ENCODE results near the gene ATF4. TPM values are rescaled to one million over a fixed set of nuclear protein-coding genes. Genes with fewer than 3 reads are reported as not detected.
"Not testable (repeated sequence)": the region's sequence is repeated elsewhere in the genome, so short reads cannot be mapped to it uniquely, and the experiment has no call there.

Gene ATF4
- total RNA-seq, 1 donor from 2014 or later, result 125 TPM

DNA sequence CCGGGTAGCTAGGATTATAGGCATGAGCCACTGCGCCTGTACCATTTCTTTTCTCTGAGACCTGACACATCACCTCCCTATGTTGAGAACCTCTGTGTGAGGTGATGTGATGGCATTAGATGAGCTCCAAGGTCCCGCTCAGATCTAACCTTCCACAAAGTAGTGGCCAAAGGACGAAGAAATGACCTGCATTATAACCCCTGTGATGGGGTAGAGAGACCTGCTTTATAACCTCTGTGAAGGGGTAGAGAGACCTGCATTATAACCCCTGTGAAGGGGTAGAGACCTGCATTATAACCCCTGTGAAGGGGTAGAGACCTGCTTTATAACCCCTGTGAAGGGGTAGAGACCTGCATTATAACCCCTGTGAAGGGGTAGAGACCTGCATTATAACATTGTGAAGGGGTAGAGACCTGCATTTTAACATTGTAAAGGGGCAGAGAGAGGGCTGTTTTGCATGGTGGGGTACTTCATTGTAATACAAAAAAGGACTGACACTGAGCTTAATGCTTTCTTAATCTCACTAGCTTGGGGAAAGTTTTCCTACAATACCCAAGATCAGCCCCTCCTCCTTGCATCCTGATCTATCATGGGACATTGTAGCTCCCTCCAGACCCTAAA is 9.7 kb upstream of the ATF4 start:
- no peak for DNase-seq (ENCODE audit: low read depth in 2 of 2)

- no peak for DNase-seq (ENCODE audit: low read depth in 2 of 2)
Observed at GRCh38 chr22:39511226-39511625, 9.1 kb upstream of the ATF4 start.

- no peak for DNase-seq (ENCODE audit: low read depth in 2 of 2)
Observed at GRCh38 chr22:39512026-39512425, 8.3 kb upstream of the ATF4 start.

- no peak for DNase-seq (ENCODE audit: low read depth in 2 of 2)
Observed at GRCh38 chr22:39513791-39514190, 6.6 kb upstream of the ATF4 start.

DNA sequence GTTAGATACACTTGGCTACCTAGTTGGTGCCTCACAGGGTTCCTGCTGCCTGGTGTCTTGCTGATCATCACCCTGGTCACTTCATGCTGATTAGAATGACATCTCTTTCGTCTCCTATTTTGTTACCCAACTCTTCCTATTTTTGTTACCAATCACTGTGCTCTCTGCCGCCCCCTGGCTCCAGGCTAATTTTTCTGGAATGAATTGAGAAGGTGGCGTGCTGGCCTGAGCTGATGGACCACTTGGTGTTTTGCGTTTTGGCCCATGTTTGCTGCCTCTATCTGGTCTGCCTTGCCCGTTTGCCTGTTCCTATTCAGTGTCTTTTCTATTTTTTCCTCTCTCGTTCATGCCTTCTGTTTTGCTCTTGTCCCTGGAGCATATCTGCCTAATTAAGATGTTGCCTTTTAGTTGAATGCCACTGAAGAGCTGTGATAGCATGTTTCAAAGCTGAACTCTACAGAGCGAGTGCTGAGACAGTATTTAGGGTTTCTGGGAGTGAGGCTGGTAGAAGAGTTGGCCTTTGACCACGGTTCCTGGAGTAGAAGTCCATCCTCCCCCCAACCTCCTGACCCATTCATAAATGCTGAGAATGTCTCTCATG is 5.9 kb upstream of the ATF4 start:
- DNase-seq (ENCODE audit: low read depth in 2 of 2), result peak in 1 of 2 donors; percentile 51

DNA sequence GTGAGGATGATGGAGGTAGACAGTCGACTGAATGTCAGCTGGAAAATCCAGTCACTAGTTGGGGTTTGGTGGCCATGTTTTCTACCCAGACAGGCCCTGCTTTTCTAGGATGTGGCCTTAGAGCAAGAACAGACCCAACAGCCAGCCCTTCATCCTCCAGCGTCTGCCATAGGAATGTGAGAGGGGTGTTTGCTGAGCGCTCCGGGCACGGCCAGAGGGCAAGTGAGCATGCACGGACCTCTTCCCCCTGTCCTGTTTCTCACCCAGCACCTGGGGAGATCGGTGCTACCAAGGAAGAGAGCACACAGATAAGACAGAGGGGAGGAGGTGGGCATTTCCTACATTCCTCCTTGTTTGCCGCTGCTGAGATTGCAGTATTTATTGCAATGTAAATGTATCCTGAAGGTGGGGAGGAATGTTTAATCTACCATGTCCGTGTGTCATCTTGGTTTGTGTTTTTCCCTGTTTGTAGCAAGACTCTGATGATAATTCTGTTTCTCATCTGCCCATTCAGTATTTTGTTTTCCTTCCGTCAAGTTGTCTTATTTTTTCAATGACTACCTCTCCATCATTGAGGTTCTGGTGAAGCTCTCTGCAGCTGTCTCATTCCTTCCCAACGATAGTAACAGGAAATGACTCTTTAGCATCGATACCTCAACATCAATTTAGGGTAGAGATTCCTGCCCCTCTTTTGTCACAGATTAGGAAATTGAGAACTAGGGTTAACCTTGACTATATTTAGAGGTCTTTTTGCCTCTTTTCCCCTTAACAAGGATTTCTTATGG is 4.9 kb upstream of the ATF4 start:
- DNase-seq (ENCODE audit: low read depth in 2 of 2), result no peak

DNA sequence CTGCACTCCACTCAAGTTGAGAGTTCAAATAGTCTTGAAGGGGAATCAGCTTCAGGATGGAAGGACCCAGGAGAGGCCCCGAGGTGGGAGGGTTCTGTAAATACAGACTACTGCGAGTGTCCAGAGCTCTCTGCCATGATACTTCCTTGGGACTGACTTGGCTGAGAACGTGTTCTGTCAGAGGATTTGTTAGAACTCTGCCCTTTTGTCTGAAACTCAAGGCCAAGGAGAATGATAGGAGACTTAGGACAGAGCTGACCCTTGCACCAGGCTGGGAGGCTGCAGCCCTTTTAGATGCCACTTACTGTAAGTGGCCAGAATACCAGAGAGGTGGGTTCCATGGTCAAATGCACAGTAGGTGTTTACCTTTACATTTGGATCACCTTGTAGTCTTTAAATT is 2.9 kb upstream of the ATF4 start:
- no peak for DNase-seq (ENCODE audit: low read depth in 2 of 2)

DNA sequence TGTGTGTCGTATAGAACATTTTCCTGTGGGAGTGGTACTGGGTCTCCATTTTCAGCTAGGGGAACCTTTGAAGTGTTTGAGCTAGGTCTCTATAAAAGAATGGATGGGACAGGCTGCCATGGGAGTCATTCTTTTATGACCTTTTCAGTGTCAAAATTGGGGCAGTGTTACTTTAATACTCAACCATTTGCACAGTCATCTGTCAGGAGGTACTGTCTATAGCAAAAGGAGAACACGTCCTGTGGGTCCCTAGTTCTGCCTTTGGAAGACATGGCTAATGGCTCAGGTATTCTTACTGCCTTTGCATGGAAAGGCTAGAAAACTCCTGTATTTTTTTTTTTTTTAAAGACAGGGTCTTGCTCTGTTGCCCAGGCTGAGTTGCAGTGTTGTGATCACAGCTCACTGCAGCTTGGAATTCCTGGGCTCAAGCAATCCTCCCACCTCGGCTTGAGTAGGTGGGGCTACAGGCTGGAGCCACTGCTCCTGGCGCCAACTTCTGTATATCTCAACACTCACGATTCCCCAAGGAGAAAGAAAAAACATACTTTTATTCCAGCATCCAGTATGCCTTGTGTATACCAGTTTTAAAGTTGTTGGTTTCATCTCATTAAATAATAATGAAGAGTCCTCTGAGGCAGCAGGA is 2.1 kb upstream of the ATF4 start:
- DNase-seq (ENCODE audit: low read depth in 2 of 2), result no peak

GRCh38 chr22:39518996-39519680 is 1.2 kb upstream of the ATF4 start:
- no peak for DNase-seq (ENCODE audit: low read depth in 2 of 2)

- peak; percentile 99 to 100 for DNase-seq (ENCODE audit: low read depth in 2 of 2)
Observed at GRCh38 chr22:39519681-39520225, 609 bp upstream of the ATF4 start.

GRCh38 chr22:39521106-39521885 is 934 bp downstream of the ATF4 start:
- DNase-seq (ENCODE audit: low read depth in 2 of 2), result peak; percentile 56 to 87

DNA sequence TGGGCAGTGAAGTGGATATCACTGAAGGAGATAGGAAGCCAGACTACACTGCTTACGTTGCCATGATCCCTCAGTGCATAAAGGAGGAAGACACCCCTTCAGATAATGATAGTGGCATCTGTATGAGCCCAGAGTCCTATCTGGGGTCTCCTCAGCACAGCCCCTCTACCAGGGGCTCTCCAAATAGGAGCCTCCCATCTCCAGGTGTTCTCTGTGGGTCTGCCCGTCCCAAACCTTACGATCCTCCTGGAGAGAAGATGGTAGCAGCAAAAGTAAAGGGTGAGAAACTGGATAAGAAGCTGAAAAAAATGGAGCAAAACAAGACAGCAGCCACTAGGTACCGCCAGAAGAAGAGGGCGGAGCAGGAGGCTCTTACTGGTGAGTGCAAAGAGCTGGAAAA is 1.7 kb downstream of the ATF4 start:
- not testable (repeated sequence) for DNase-seq (ENCODE audit: low read depth in 2 of 2)

DNA sequence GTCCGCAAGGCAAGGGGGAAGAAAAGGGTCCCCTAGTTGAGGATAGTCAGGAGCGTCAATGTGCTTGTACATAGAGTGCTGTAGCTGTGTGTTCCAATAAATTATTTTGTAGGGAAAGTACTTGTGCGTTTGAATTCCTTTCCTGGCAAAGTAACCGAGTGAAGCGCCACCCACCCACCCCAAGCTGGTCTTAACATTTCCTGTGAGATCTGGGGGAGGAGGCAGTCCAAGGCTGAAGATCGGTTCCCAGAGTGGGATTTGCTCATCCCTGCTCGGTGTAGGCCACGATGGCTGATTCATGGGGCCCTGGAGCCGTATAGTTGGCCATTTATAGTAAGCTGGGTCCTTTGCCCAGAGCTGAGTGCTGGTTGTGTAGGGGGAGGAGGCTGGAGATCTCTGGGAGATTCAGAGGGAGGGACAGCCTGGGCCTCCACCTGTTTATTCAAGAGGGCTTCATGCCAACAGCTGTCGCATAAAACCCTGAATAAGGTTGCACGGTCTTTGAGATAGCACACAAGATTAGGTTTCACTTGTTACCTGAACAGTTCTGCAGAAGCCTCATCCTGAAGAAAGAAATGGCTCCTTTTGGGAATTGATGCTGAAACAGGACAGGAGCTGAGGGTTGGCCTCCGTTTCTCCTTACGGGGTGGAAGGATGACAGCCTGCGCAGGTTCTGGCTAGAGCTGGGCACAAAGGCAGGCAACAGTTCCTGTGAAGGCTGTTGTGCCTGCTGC is 2.4 kb downstream of the ATF4 start:
- DNase-seq (ENCODE audit: low read depth in 2 of 2), result peak in 1 of 2 donors; percentile 48

- no peak for DNase-seq (ENCODE audit: low read depth in 2 of 2)
Observed at GRCh38 chr22:39524089-39524752, 3.9 kb downstream of the ATF4 start.

DNA sequence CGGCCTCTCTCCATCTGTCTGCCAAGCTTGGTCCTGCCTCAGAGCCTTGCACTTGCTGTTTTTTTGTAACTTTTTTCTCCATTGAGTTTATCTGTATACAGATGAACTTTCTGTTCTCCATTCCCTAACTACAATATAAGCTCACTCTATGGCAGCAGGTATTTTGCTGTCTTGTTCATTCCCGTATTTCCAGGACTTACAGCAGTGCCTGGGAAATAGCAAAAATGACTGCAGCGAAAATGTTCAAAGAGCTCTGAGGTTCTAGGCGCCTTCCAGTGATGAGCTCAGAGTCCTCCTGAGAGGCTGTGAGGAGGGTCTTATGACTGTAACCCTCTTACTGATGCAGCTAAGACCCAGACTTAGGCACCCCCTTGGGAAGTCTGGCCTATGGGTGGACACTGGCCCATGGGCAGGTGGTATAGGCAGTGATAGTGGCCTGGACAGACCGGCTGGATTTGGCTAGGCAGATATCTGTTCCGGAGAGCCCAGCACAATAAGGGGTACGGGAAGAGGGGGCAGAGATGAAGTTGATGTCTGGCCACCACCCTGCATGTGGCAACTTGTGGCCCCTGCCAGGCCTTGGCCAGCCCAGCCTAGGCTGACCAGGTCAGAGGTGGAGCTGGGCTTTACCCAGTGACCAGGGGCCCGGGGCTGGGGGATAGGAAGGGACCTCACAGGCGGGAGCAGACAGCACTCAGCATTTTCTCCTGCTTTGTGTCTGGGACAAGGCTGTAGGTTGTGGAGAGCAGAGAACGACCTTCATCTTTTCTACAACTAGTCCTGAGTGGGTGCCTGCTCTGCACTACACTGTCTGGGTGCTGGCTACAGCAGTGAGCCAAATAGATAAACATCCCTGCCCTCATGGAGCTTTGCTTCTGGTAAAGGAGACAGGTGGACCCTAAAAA is 4.6 kb downstream of the ATF4 start:
- no peak for DNase-seq (ENCODE audit: low read depth in 2 of 2)

DNA sequence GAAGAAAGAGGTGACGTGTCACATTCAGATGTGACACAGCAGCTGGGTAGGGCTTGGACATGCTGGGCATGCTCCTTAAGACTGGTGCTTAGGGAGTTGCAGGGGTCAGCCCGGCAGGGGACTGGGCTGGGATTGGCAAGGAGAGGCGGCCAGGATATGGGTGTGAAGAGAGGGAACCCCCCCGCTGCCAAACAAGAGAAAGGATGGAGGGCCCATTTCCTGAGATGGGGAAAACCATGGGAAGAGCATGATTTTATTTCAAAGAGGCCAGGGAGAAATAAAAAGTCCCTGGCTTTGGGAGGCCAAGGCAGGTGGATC is 5.3 kb downstream of the ATF4 start:
- no peak for DNase-seq (ENCODE audit: low read depth in 2 of 2)

DNA sequence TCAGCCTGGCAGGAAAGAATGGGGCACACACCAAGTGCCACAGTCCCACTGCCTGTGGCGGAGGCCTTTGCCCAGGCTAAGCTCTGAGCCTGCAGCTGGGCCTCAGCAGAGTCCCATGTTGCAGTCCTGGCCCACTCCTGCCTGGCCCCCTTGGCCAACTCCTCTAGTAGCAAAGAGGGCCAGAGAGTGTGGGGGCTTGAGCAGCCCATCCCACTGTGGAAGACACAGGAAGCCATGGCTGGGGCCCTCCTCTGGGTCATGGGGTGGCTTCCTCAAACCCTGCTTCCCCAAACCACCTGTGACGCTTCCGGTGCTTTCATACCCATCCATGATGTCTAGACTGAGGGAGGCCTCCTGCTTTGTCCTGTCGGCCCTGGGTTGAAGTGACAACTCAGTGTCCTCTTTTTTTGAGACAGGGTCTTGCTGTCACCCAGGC is 6.4 kb downstream of the ATF4 start:
- DNase-seq (ENCODE audit: low read depth in 2 of 2), result no peak

GRCh38 chr22:39527481-39527961 is 7.2 kb downstream of the ATF4 start:
- no peak for DNase-seq (ENCODE audit: low read depth in 2 of 2)
